SU-DHL-6 (cell line): Measurements from ENCODE around the gene LGALS1.
A peak's percentile ranks its signal among the peaks of the same experiment; 100 is the strongest.

Source experiments
- H2AFZ ChIP-seq: fragments of 200-600 bp; sonication (generic); 2 replicates; pipeline ENCODE4 v1.6.1; 2014; ENCODE audit warnings: low read depth, mild to moderate bottlenecking, moderate library complexity, mixed read lengths, antibody characterized with exemption, low read length; ENCODE audit not compliant: severe bottlenecking
- H3F3A ChIP-seq: fragments of 200-600 bp; shearing (Covaris generic); 2 replicates; pipeline ENCODE4 v1.6.0; 2016; ENCODE audit warnings: antibody characterized with exemption, mild to moderate bottlenecking; ENCODE audit not compliant: insufficient read depth
- H3K27ac ChIP-seq: fragments of 200-600 bp; sonication (generic); 2 replicates; pipeline ENCODE4 v1.5.1; 2016; ENCODE audit warnings: low read depth, mild to moderate bottlenecking, low read length, moderate library complexity, mixed read lengths
- H3K27me3 ChIP-seq: fragments of 200-600 bp; sonication (generic), shearing (Covaris generic); 2 replicates; pipeline ENCODE4 v1.6.0; 2014; ENCODE audit warnings: mild to moderate bottlenecking, low read length
- H3K36me3 ChIP-seq: fragments of 200-600 bp; sonication (generic); 2 replicates; pipeline ENCODE4 v1.6.1; 2014; ENCODE audit warnings: mild to moderate bottlenecking, low read length, mixed read lengths
- H3K4me2 ChIP-seq: fragments of 300-600, 200-600 bp; shearing (Covaris generic), sonication (generic); 2 replicates; pipeline ENCODE4 v1.6.0; 2014; ENCODE audit warnings: low read length, low read depth, mild to moderate bottlenecking; ENCODE audit not compliant: poor library complexity, severe bottlenecking
- H3K4me3 ChIP-seq: fragments of 200-600 bp; sonication (generic); 2 replicates; pipeline ENCODE4 v1.5.1; 2014; ENCODE audit warnings: antibody characterized with exemption, low read length, mild to moderate bottlenecking, mixed read lengths; ENCODE audit not compliant: insufficient read depth, poor library complexity, severe bottlenecking
- H3K79me2 ChIP-seq: fragments of 200-600 bp; sonication (generic); 2 replicates; pipeline ENCODE4 v1.6.1; 2014; ENCODE audit warnings: mild to moderate bottlenecking, low read length, moderate library complexity; ENCODE audit not compliant: insufficient read depth
- H3K9ac ChIP-seq: fragments of 200-600 bp; sonication (generic); 2 replicates; pipeline ENCODE4 v1.7.0; 2014; ENCODE audit warnings: mild to moderate bottlenecking, low read length
- H3K9me2 ChIP-seq: fragments of 200-600 bp; sonication (generic); replicated peaks from 2 replicates; pipeline ENCODE4 v1.6.1; 2014; ENCODE audit warnings: low read length; ENCODE audit not compliant: insufficient read depth
- H3K9me3 ChIP-seq: fragments of 200-600 bp; sonication (generic); 2 replicates; pipeline ENCODE4 v1.6.1; 2014; ENCODE audit warnings: low read length, mixed read lengths; ENCODE audit not compliant: insufficient read depth
- H4K20me1 ChIP-seq: fragments of 200-600 bp; sonication (generic); 2 replicates; pipeline ENCODE4 v1.6.1; 2014; ENCODE audit warnings: low read depth, mild to moderate bottlenecking, antibody characterized with exemption, low read length, moderate library complexity, mixed read lengths
- CTCF ChIP-seq: fragments of 200-600 bp; sonication (generic); IDR thresholded peaks from one replicate; pipeline ENCODE4 v1.5.1; 2017; ENCODE audit warnings: antibody characterized with exemption, mild to moderate bottlenecking, low read length, moderate library complexity; ENCODE audit not compliant: insufficient read depth, poor library complexity, severe bottlenecking
- EZH2phosphoT487 ChIP-seq: fragments of 200-600 bp; sonication (generic), shearing (Covaris generic); conservative IDR thresholded peaks from 2 replicates; pipeline ENCODE4 v1.6.1; 2018; ENCODE audit warnings: mild to moderate bottlenecking, antibody characterized with exemption, low read length, moderate library complexity, mixed read lengths

LGALS1 gene

DNA sequence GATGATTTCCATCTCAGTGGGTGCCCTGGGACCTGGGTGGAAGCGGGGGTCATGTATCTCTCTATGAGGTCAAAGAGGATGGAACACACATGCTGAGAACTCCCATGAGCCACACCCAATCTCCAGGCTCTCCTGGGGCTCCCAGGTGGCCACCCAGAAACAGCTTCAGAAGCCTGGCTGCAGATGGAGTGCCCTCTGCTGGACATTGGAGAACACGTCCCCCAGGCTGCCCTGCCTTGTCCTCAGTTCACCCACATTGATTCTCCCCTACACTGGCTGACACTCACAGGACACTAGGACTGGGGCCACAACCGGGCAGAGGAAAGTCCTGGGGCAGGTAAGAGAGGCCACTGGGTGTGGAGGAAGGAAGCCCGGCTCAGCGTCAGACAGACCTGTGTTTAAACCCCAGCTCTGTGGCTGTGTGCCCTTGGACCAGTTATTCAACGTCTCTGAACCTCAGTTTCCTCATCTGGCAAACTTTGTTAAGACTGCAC lies 6.2 kb downstream of the LGALS1 start:
- Histone ChIP-seq H3K9me3 (no peaks in the 10 kb centered on the region), H3K4me2 (no peak overlapping the region), H3K9ac (no peak overlapping the region), H4K20me1 (no peaks in the 10 kb centered on the region), H3K27me3 (no peaks in the 10 kb centered on the region), H2AFZ (no peak overlapping the region), H3K27ac (no peak overlapping the region), H3F3A (peaks cover 13% of the 10 kb centered on the region), H3K4me3 (no peak overlapping the region), H3K36me3 (no peaks in the 10 kb centered on the region), H3K79me2 (peaks cover 2% of the 10 kb centered on the region), H3K9me2 (no peaks in the 10 kb centered on the region)
- TF ChIP-seq EZH2phosphoT487 = no peak
- TF ChIP-seq CTCF = peak; percentile 75

DNA sequence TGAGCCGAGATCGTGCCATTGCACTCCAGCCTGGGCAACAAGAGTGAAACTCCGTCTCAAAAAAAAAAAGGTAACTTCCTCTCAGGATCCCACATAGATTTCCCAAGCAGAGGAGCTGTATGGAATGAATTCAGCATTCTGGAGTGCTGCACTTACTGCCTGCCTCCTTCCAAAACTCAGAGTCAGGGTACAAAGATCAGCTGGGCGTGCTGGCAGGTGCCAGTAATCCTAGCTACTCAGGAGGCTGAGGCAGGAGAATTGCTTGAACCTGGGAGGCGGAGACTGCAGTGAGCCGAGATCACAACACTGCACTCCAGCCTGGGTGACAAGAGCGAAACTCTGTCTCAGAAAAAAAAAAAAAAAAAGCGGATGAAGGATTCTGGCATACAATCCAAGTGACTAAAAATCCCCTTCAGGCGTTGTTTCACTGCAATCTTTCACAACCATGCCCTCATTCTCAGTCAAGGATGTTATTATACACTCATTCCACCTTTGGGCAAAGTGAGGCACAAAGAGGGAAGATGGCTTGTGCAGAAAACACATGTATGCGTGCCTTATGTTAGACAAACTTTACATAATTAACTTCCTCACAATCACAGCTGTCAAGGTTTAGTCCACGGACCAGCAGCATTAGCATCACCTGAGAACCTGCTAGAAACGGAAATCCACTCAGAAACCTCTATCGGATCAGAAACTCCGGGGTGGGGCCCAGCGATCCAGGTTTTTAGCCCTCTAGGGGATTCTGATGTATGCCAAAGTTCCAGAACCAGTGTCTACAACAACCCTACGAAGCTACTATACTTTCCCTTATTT lies 9.6 kb downstream of the LGALS1 start:
- Histone ChIP-seq H3K27ac (no peak overlapping the region), H3K27me3 (no peaks in the 10 kb centered on the region), H3K4me2 (peak overlapping the region; percentile 90), H3K79me2 (peaks cover 18% of the 10 kb centered on the region), H3K4me3 (no peak overlapping the region), H2AFZ (peak overlapping the region; percentile 96), H3K9me3 (no peaks in the 10 kb centered on the region), H3K36me3 (0 out of 2 replicates have a peak, but pooled peaks cover 3% of the 10 kb centered on the region), H4K20me1 (no peaks in the 10 kb centered on the region), H3K9me2 (no peaks in the 10 kb centered on the region), H3F3A (peaks cover 9% of the 10 kb centered on the region), H3K9ac (no peak overlapping the region)
- TF ChIP-seq CTCF (no peak), EZH2phosphoT487 (no peak)

DNA sequence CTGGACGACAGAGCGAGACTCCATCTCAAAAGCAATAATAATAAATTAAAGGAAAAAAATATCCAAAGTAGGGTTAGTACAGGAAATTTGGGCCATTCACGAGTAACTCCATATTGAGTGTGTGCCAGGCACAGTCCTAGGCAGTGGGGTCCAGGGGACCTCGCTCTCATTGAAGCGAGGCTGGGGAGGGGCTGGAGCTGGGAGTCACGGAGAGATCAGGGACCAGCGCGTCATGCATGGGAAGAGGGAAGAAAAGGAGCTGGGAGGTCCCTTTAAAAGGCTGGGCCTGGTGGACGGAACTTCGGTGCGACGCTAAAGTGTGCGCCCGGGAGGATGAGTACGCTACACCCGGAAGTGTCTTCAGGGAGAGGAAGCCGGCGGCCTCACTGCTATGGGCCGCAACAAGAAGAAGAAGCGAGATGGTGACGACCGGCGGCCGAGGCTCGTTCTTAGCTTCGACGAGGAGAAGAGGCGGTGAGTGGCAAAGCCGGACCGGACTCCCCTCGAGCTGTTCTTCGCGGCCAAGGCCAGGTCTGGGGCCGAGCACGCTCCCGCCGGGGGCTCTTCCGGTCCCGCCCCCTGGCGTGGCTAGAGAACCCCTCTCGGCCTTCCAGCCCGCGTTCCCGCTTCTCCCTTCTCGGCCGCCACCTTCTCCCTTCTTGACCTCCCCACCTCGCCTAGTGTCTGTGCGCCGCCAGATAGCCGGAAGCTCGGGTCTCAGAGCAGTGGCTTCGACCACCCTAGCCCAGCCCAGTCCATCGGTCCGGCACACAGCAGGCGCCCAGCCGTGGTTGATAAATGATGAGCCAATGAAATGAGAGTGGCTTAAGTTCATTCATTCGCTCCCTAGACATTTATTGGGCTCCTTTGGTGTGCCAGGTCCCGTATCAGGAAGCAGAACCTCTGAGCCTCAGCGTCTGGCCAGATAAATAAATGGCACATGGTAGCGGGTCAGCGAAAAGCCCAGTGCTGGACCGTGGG lies 10.9 kb downstream of the LGALS1 start, which contains the start of gene NOL12:
Gene NOL12 (plus strand): TSS at position 342 of the 981 bp plus-strand sequence. CDS start 50 bp downstream, at position 392.
- Histone ChIP-seq H3K4me3 (peak within 1 kb of the TSS; percentile 99), H3K9ac (peak within 1 kb of the TSS; percentile 97), H3K9me2 (no peaks in the 10 kb centered on the region), H3K27me3 (no peaks in the 10 kb centered on the region), H3K4me2 (peak within 1 kb of the TSS; percentile 90), H4K20me1 (no peaks in the 10 kb centered on the region), H3K36me3 (0 out of 2 replicates have a peak, but pooled peaks cover 3% of the 10 kb centered on the region), H2AFZ (peak within 1 kb of the TSS; percentile 96), H3K9me3 (no peaks in the 10 kb centered on the region), H3F3A (peaks cover 5% of the 10 kb centered on the region), H3K27ac (peak within 1 kb of the TSS; percentile 70), H3K79me2 (peaks cover 18% of the 10 kb centered on the region)
- TF ChIP-seq EZH2phosphoT487 (no peak), CTCF (no peak)
